GM23338 (cell line): ENCODE measurements around the gene HHEX.

Source experiments
- POLR2AphosphoS5 ChIP-seq: IDR thresholded peaks from 2 replicates; pipeline ENCODE4 v1.6.1; 2016; ENCODE audit warnings: antibody characterized with exemption, low read depth
- TF ChIP-seq, protein P1 (sequence below), 2 experiments: fragments of 200-600 bp in 1 of 2; sonication (generic) in 1 of 2; conservative IDR thresholded peaks; 2 replicates each; pipeline versions ENCODE4 v1.5.1 to v1.6.1; 2016 to 2017; ENCODE audit warnings: antibody characterized with exemption in 2 of 2, low read depth in 2 of 2, mild to moderate bottlenecking in 2 of 2, moderate library complexity in 1 of 2

DNA sequence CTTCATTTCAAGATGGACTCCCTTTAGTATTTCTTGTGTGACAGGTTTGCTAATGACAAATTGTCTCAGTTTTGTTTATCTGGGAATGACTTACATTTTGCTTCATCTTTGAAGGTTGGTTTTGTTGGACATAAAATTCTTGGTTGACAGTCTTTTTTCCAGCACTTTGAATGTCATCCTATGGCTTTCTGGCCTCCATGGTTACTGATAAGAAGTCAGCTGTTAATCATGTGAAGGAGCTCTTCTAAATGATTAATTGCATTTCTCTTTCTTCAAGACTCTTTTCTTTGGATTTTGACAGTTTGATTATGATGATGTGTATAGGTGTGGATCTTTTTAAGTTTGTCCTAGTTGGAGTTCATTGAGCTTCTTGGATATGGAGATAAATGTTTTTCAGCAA is 26.9 kb upstream of the HHEX start:
- no peak for TF ChIP-seq POLR2AphosphoS5
- TF ChIP-seq, protein P1, sequence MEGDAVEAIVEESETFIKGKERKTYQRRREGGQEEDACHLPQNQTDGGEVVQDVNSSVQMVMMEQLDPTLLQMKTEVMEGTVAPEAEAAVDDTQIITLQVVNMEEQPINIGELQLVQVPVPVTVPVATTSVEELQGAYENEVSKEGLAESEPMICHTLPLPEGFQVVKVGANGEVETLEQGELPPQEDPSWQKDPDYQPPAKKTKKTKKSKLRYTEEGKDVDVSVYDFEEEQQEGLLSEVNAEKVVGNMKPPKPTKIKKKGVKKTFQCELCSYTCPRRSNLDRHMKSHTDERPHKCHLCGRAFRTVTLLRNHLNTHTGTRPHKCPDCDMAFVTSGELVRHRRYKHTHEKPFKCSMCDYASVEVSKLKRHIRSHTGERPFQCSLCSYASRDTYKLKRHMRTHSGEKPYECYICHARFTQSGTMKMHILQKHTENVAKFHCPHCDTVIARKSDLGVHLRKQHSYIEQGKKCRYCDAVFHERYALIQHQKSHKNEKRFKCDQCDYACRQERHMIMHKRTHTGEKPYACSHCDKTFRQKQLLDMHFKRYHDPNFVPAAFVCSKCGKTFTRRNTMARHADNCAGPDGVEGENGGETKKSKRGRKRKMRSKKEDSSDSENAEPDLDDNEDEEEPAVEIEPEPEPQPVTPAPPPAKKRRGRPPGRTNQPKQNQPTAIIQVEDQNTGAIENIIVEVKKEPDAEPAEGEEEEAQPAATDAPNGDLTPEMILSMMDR (conservative IDR thresholded peaks at IDR 0.05; ENCODE audit: low read depth in 2 of 2) = no peak
